Eye (tissue), 1 donor: Measurements from ENCODE around the gene STK4.
"Not testable (repeated sequence)": the region's sequence is repeated elsewhere in the genome, so short reads cannot be mapped to it uniquely, and the experiment has no call there.

ENCODE experiments used
- DNase-seq: peaks from one replicate; pipeline ENCODE4 v3.0.0-alpha.2; 2015

The STK4 gene

GRCh38 chr20:45058168-45058850 is 92.0 kb downstream of the STK4 start:
- DNase-seq: no peak

GRCh38 chr20:45059022-45059728 is 92.9 kb downstream of the STK4 start:
- no peak for DNase-seq

- peak; percentile 82 for DNase-seq
Observed at GRCh38 chr20:45060294-45060693, 94.0 kb downstream of the STK4 start.

- DNase-seq: no peak
Observed at GRCh38 chr20:45061244-45061643, 94.9 kb downstream of the STK4 start.

GRCh38 chr20:45063107-45063506 is 96.8 kb downstream of the STK4 start:
- DNase-seq: not testable (repeated sequence)

- no peak for DNase-seq
Observed at GRCh38 chr20:45064812-45065211, 98.5 kb downstream of the STK4 start.

- DNase-seq: no peak
Observed at GRCh38 chr20:45066372-45066771, 100.1 kb downstream of the STK4 start.

- DNase-seq: no peak
Observed at GRCh38 chr20:45067087-45067486, 100.8 kb downstream of the STK4 start.

- no peak for DNase-seq
Observed at GRCh38 chr20:45067558-45067957, 101.2 kb downstream of the STK4 start.

GRCh38 chr20:45069261-45069660 is 102.9 kb downstream of the STK4 start:
- DNase-seq: no peak

- DNase-seq: no peak
Observed at GRCh38 chr20:45070932-45071632, 104.8 kb downstream of the STK4 start.

- no peak for DNase-seq
Observed at GRCh38 chr20:45072066-45072465, 105.8 kb downstream of the STK4 start.

GRCh38 chr20:45073221-45073620 is 106.9 kb downstream of the STK4 start:
- no peak for DNase-seq

- no peak for DNase-seq
Observed at GRCh38 chr20:45077559-45077958, 111.2 kb downstream of the STK4 start.

- no peak for DNase-seq
Observed at GRCh38 chr20:45080867-45081624, 114.7 kb downstream of the STK4 start.

- no peak for DNase-seq
Observed at GRCh38 chr20:45082468-45082867, 116.2 kb downstream of the STK4 start.

- no peak for DNase-seq
Observed at GRCh38 chr20:45083127-45083526, 116.8 kb downstream of the STK4 start.

- DNase-seq: no peak
Observed at GRCh38 chr20:45085289-45085688, 119.0 kb downstream of the STK4 start.

GRCh38 chr20:45085867-45086266 is 119.6 kb downstream of the STK4 start:
- DNase-seq: no peak

GRCh38 chr20:45087097-45087790 is 120.9 kb downstream of the STK4 start:
- DNase-seq: no peak

- peak; percentile 29 for DNase-seq
Observed at GRCh38 chr20:45087814-45088213, 121.5 kb downstream of the STK4 start.

- DNase-seq: peak; percentile 52
Observed at GRCh38 chr20:45088247-45088646, 121.9 kb downstream of the STK4 start.

GRCh38 chr20:45090481-45090880 is 124.2 kb downstream of the STK4 start:
- no peak for DNase-seq
